ENCODE measurements around the gene HECTD4.
"Not testable (repeated sequence)": the region's sequence is repeated elsewhere in the genome, so short reads cannot be mapped to it uniquely, and the experiment has no call there.

The HECTD4 gene

GRCh38 chr12:112270673-112271072 is 111.6 kb downstream of the HECTD4 start:
- no peak for TF ChIP-seq POLR2A (IDR thresholded peaks at IDR 0.05; ENCODE audit: low read length)
- TF ChIP-seq GATA1 (IDR thresholded peaks at IDR 0.05; ENCODE audit: low read depth, low read length): no peak
- DNase-seq: no peak

DNA sequence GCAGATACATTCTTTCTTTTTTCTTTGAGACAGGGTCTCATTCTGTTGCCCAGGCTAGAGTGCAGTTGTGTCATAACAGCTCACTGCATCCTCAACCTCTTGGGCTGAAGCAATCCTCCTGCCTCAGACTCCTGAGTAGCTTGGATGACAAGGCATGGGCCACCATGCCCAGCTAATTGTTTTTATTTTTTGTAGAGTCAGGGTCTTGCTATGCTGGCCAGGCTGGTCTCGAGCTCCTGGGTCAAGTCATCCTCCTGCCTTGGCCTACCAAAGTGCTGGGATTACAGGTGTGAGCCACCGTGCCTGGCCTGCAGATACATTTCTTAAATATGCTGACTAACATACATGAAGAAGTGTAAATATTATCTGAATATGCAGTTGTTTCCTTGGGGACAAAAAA is 115.8 kb downstream of the HECTD4 start:
- no peak for DNase-seq
- TF ChIP-seq GATA1 (IDR thresholded peaks at IDR 0.05; ENCODE audit: low read depth, low read length): no peak
- TF ChIP-seq POLR2A (IDR thresholded peaks at IDR 0.05; ENCODE audit: low read length): no peak

DNA sequence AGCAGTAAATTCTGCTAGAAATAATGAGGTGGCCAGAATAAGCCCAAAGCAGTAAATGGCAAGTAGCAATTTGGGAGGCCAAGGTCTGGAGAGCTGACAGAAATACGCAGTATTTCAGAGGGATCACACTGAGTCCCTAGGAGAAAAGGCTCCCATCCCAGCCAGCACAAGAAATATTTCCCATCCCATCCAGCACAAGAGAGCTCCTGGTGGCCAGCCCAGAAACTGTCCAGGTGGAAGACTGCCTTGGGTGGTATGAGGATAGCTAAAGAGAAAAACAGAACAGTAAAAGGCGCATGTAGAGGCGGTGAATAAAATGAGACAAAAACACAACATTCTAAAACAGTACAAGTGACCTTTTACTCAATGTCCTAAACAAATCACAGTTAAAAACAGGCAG is 120.7 kb downstream of the HECTD4 start:
- TF ChIP-seq GATA1 (IDR thresholded peaks at IDR 0.05; ENCODE audit: low read depth, low read length): no peak
- no peak for TF ChIP-seq POLR2A (IDR thresholded peaks at IDR 0.05; ENCODE audit: low read length)
- DNase-seq: peak in 1 of 2 experiments; percentile 19

DNA sequence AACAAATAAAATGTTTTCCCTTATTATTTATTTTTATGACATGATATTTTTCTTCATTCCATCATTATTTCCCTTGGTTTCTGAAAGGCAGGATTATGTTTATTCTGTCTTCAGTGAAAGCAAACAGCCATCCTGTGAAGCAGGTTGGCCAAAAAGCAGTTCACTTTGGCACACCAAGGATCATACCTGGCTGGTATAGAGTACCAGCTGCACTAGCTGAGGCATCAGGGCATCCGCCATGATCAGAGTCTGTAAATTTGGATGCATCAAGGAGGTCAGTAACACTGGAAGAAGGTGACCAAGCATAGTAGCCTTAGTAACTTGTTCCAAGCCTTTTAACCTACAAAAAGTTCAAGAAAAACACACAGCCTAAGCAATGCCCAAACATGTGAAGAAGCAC is 123.3 kb downstream of the HECTD4 start:
- no peak for DNase-seq
- TF ChIP-seq GATA1 (IDR thresholded peaks at IDR 0.05; ENCODE audit: low read depth, low read length) (no peak), POLR2A (IDR thresholded peaks at IDR 0.05; ENCODE audit: low read length) (no peak)

GRCh38 chr12:112256780-112257179 is 125.5 kb downstream of the HECTD4 start:
- DNase-seq: no peak
- TF ChIP-seq GATA1 (IDR thresholded peaks at IDR 0.05; ENCODE audit: low read depth, low read length): no peak
- no peak for TF ChIP-seq POLR2A (IDR thresholded peaks at IDR 0.05; ENCODE audit: low read length)

- DNase-seq: no peak
- no peak for TF ChIP-seq POLR2A (IDR thresholded peaks at IDR 0.05; ENCODE audit: low read length)
- no peak for TF ChIP-seq GATA1 (IDR thresholded peaks at IDR 0.05; ENCODE audit: low read depth, low read length)
These were observed 130.0 kb downstream of the HECTD4 start for GRCh38 chr12:112252184-112252583.

- DNase-seq: not testable (repeated sequence)
These were observed 137.3 kb downstream of the HECTD4 start for GRCh38 chr12:112244902-112245301.

DNA sequence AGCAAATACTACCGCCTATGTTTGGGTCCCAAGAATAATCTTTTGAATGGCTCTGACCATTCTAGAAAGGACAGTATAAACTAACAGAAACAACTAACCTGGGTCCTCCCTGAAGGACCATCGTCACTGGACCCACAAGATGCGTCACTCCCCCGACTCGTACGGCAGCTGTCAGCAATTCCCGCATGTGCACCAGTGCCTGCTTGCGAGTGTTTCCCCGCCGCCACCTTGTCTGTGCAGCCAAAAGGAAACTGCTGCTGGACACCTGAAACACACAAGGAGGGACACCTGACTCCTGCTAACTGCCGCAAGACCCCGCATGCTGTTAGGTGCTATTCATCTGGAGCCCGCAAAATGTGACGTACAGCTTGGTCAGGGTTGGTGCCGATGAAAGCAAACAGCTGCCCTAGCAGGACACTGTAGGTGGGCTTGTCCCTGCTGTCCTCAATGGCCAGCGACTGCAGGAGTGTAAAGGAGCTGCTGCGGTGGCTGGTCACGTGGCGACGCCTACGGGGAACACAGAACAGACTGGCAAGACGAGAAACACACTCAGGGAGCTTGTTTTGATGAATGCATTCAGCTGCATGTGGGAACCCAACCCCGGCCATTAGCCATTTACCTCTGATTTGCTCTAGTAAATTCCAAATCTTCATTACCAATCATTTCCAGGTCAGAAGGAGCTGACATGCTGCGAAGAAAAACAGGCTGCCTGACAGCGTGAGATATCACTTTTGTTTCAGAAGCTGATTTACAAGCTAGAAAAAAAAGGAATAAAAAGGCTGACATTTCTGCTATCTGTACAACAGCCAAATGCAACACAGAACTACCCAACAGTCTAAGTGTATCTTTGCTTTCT is 138.7 kb downstream of the HECTD4 start:
- DNase-seq: no peak
- TF ChIP-seq GATA1 (IDR thresholded peaks at IDR 0.05; ENCODE audit: low read depth, low read length): no peak
- no peak for TF ChIP-seq POLR2A (IDR thresholded peaks at IDR 0.05; ENCODE audit: low read length)

GRCh38 chr12:112241176-112241575 is 141.1 kb downstream of the HECTD4 start:
- TF ChIP-seq POLR2A (IDR thresholded peaks at IDR 0.05; ENCODE audit: low read length) (no peak), GATA1 (IDR thresholded peaks at IDR 0.05; ENCODE audit: low read depth, low read length) (no peak)
- DNase-seq: no peak

DNA sequence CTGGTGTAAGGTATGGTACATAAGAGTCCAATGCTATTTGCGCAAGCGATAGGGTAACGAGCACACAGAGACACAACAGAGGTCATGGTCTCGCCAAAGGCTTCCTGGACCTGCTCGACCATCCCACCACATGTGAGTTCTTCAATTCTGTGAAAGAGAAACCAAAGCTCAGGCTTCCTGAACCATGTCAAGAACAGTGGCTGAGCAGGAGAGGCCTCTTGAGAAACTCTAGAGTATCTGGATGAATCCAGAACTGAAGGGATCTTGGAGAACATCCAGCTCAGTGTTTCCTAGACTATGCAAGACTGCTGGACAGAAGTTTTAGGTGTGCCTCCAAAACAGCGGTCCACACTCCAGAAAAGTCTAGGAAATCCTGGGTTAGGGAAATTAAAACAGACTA is 142.3 kb downstream of the HECTD4 start:
- TF ChIP-seq POLR2A (IDR thresholded peaks at IDR 0.05; ENCODE audit: low read length): no peak
- no peak for TF ChIP-seq GATA1 (IDR thresholded peaks at IDR 0.05; ENCODE audit: low read depth, low read length)
- DNase-seq: no peak

- DNase-seq: no peak
- TF ChIP-seq POLR2A (IDR thresholded peaks at IDR 0.05; ENCODE audit: low read length) (no peak), GATA1 (IDR thresholded peaks at IDR 0.05; ENCODE audit: low read depth, low read length) (no peak)
These were observed 143.2 kb downstream of the HECTD4 start for GRCh38 chr12:112239020-112239419.

GRCh38 chr12:112238441-112238840 is 143.8 kb downstream of the HECTD4 start:
- DNase-seq: no peak
- TF ChIP-seq POLR2A (IDR thresholded peaks at IDR 0.05; ENCODE audit: low read length) (no peak), GATA1 (IDR thresholded peaks at IDR 0.05; ENCODE audit: low read depth, low read length) (no peak)

DNA sequence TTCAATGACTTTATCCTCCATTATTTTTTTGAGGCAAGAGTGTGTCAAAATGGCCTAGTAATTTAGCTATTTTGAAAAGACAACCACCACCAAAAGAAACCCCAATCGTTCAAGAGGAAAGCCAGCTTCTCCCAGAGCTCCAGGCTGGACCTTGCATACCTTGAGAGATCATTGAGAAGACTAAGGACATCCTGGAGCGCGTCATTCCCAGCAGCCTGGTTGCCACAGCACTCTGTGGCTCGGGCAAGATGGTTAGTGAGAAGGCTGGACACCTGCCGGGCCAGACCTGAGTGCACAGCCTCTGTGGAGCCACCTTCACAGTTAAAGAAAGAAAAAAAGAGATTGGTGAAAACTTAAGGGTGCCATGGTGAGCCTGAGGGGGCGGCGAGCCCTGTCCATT is 145.4 kb downstream of the HECTD4 start:
- no peak for DNase-seq
- TF ChIP-seq POLR2A (IDR thresholded peaks at IDR 0.05; ENCODE audit: low read length) (no peak), GATA1 (IDR thresholded peaks at IDR 0.05; ENCODE audit: low read depth, low read length) (no peak)

GRCh38 chr12:112236386-112236785 is 145.8 kb downstream of the HECTD4 start:
- TF ChIP-seq GATA1 (IDR thresholded peaks at IDR 0.05; ENCODE audit: low read depth, low read length) (no peak), POLR2A (IDR thresholded peaks at IDR 0.05; ENCODE audit: low read length) (no peak)
- DNase-seq: no peak

DNA sequence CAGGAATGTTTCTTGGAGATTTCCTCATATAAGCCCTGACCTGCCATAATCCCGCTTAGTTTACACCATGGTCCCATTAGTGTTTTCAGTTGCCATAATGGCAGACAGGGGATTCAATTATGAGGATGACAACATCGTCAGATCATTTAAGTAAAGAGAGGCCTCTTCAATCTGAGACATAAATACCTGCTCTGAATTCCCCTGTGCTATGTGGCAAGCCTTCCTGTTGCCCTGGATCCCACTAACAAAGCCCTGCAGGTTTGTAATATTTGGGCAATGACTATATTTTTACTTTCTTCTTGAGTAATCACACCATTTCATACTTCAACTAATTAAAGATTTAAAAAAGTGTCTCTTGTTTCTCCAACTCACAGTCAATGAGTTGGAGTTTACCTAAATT is 147.9 kb downstream of the HECTD4 start:
- TF ChIP-seq GATA1 (IDR thresholded peaks at IDR 0.05; ENCODE audit: low read depth, low read length): no peak
- TF ChIP-seq POLR2A (IDR thresholded peaks at IDR 0.05; ENCODE audit: low read length): no peak
- DNase-seq: no peak

Measured in erythroblast (primary cell).